Activated CD4-positive, alpha-beta memory T cell treated with anti-CD3 and anti-CD28 coated beads for 36 hours (primary cell): Measurements from ENCODE around the gene MRPL22. TPM values are rescaled to one million over a fixed set of nuclear protein-coding genes. Genes with fewer than 3 reads are reported as not detected.

ENCODE experiments used
- CTCF ChIA-PET: fragments of 350-600 bp; sonication (Branson Sonifier 250); formaldehyde crosslinking; loops from one replicate; lab custom pipeline; 2021; ENCODE audit warnings: antibody characterized with exemption, inconsistent platforms; lab: Charles Lee
- POLR2A ChIA-PET: fragments of 350-600 bp; sonication (Branson Sonifier 250); formaldehyde crosslinking; loops from one replicate; lab custom pipeline; 2021; ENCODE audit warnings: antibody characterized with exemption; lab: Charles Lee
- DNase-seq: peaks from one replicate; pipeline ENCODE4 v3.0.0-alpha.2; 2020
- H3K27ac Mint-ChIP-seq: one replicate; pipeline ENCODE4 v1.8.0; 2021; ENCODE audit warnings: mixed read lengths
- H3K27me3 Mint-ChIP-seq: one replicate; pipeline ENCODE4 v1.8.0; 2021; ENCODE audit warnings: mixed read lengths
- H3K36me3 Mint-ChIP-seq: one replicate; pipeline ENCODE4 v1.8.0; 2021; ENCODE audit warnings: mixed read lengths
- H3K4me1 Mint-ChIP-seq: one replicate; pipeline ENCODE4 v1.8.0; 2021; ENCODE audit warnings: low read depth, mixed read lengths
- H3K4me3 Mint-ChIP-seq: one replicate; pipeline ENCODE4 v1.8.0; 2021; ENCODE audit warnings: mild to moderate bottlenecking, mixed read lengths
- H3K9me3 Mint-ChIP-seq: one replicate; pipeline ENCODE4 v1.8.0; 2021; ENCODE audit warnings: mixed read lengths
- intact Hi-C: fragments of 100-400 bp; cut with micrococcal nuclease; formaldehyde crosslinking; loops from one replicate; pipeline ENCODE4 v1.15.1; 2023
- total RNA-seq, 2 experiments: library from RNA; stranded (reverse); gene quantifications; one replicate each; pipeline ENCODE4 v1.2.3, GENCODE V29; 2021

Gene MRPL22
- total RNA-seq, 2 experiments from 2014 or later, result 80.8 to 82.2 TPM

GRCh38 chr5:154945695-154946301, 4.9 kb downstream of the MRPL22 start:
- Mint-ChIP-seq H3K36me3 (peaks cover 14% of the 10 kb centered on the region), H3K27me3 (no peaks in the 10 kb centered on the region), H3K4me1 (peaks cover 39% of the 10 kb centered on the region), H3K9me3 (no peaks in the 10 kb centered on the region), H3K4me3 (no peak overlapping the region), H3K27ac (no peak overlapping the region)
- no peak for DNase-seq
- intact Hi-C loops, result loop anchor here (1.0 to 10.0 kb wide), 2 partner anchors 59 to 199 kb away; no protein-coding TSS in a partner anchor
- ChIA-PET CTCF (interaction anchor here (0.9 to 2.3 kb wide), 7 partner anchors 8 to 59 kb away, joined by 3 to 6 read pairs (median 4); no protein-coding TSS in a partner anchor), POLR2A (no interaction called here)

- ChIA-PET CTCF (no interaction called here), POLR2A (no interaction called here)
- H3K4me1 Mint-ChIP-seq, result peaks cover 29% of the 10 kb centered on the region
- no peaks in the 10 kb centered on the region for H3K27me3 Mint-ChIP-seq
- H3K4me3 Mint-ChIP-seq, result no peak overlapping the region
- no peaks in the 10 kb centered on the region for H3K9me3 Mint-ChIP-seq
- intact Hi-C loops, result loop anchor here (10.0 kb wide), 1 partner anchor 197 kb away; no protein-coding TSS in a partner anchor
- H3K36me3 Mint-ChIP-seq, result peaks cover 11% of the 10 kb centered on the region
- H3K27ac Mint-ChIP-seq, result no peak overlapping the region
- no peak for DNase-seq
Measured at GRCh38 chr5:154947778-154948177, 6.9 kb downstream of the MRPL22 start.

- CTCF ChIA-PET, result no interaction called here
- no peak overlapping the region for H3K4me3 Mint-ChIP-seq
- intact Hi-C loops, result loop anchor here (10.0 kb wide), 1 partner anchor 196 kb away; no protein-coding TSS in a partner anchor
Measured at GRCh38 chr5:154948313-154948712, 7.4 kb downstream of the MRPL22 start.

GRCh38 chr5:154949781-154950180, 8.9 kb downstream of the MRPL22 start:
- peaks cover 25% of the 10 kb centered on the region for H3K4me1 Mint-ChIP-seq
- CTCF ChIA-PET, result no interaction called here

More at GRCh38 chr5:154948313-154948712, 7.4 kb downstream of the MRPL22 start:
- H3K4me1 Mint-ChIP-seq, result peaks cover 25% of the 10 kb centered on the region
- DNase-seq, result no peak
- H3K27ac Mint-ChIP-seq, result no peak overlapping the region
- H3K9me3 Mint-ChIP-seq, result no peaks in the 10 kb centered on the region
- no peaks in the 10 kb centered on the region for H3K27me3 Mint-ChIP-seq
- peaks cover 9% of the 10 kb centered on the region for H3K36me3 Mint-ChIP-seq
- POLR2A ChIA-PET, result no interaction called here

GRCh38 chr5:154956712-154957111, 15.8 kb downstream of the MRPL22 start:
- Mint-ChIP-seq H3K4me1 (peaks cover 4% of the 10 kb centered on the region), H3K9me3 (no peaks in the 10 kb centered on the region), H3K27me3 (no peaks in the 10 kb centered on the region), H3K36me3 (peaks cover 15% of the 10 kb centered on the region), H3K4me3 (no peak overlapping the region), H3K27ac (no peak overlapping the region)
- ChIA-PET POLR2A (no interaction called here), CTCF (no interaction called here)
- intact Hi-C loops, result no loop called here
- no peak for DNase-seq

More at GRCh38 chr5:154949781-154950180, 8.9 kb downstream of the MRPL22 start:
- DNase-seq, result no peak
- no peak overlapping the region for H3K27ac Mint-ChIP-seq
- H3K9me3 Mint-ChIP-seq, result no peaks in the 10 kb centered on the region
- POLR2A ChIA-PET, result no interaction called here
- intact Hi-C loops, result loop anchor here (10.0 kb wide), 1 partner anchor 195 kb away; no protein-coding TSS in a partner anchor
- H3K27me3 Mint-ChIP-seq, result no peaks in the 10 kb centered on the region
- peaks cover 9% of the 10 kb centered on the region for H3K36me3 Mint-ChIP-seq
- H3K4me3 Mint-ChIP-seq, result no peak overlapping the region

- intact Hi-C loops, result no loop called here
Measured at GRCh38 chr5:154962494-154962893, 21.6 kb downstream of the MRPL22 start.

GRCh38 chr5:154966081-154966841, 25.4 kb downstream of the MRPL22 start:
- POLR2A ChIA-PET, result no interaction called here

More at GRCh38 chr5:154962494-154962893, 21.6 kb downstream of the MRPL22 start:
- Mint-ChIP-seq H3K4me3 (no peak overlapping the region), H3K27ac (no peak overlapping the region), H3K27me3 (no peaks in the 10 kb centered on the region), H3K4me1 (no peaks in the 10 kb centered on the region), H3K9me3 (no peaks in the 10 kb centered on the region), H3K36me3 (peaks cover 14% of the 10 kb centered on the region)
- no peak for DNase-seq
- ChIA-PET CTCF (no interaction called here), POLR2A (no interaction called here)

GRCh38 chr5:154966874-154967273, 26.0 kb downstream of the MRPL22 start:
- H3K9me3 Mint-ChIP-seq, result no peaks in the 10 kb centered on the region
- H3K36me3 Mint-ChIP-seq, result peaks cover 22% of the 10 kb centered on the region
- H3K27ac Mint-ChIP-seq, result no peak overlapping the region
- H3K4me3 Mint-ChIP-seq, result no peak overlapping the region
- H3K27me3 Mint-ChIP-seq, result no peaks in the 10 kb centered on the region
- POLR2A ChIA-PET, result no interaction called here
- no peak for DNase-seq
- H3K4me1 Mint-ChIP-seq, result no peaks in the 10 kb centered on the region
- CTCF ChIA-PET, result interaction anchor here (1.7 kb wide), 1 partner anchor 21 kb away, joined by 6 read pairs; no protein-coding TSS in a partner anchor
- intact Hi-C loops, result no loop called here

More at GRCh38 chr5:154966081-154966841, 25.4 kb downstream of the MRPL22 start:
- Mint-ChIP-seq H3K4me1 (no peaks in the 10 kb centered on the region), H3K9me3 (no peaks in the 10 kb centered on the region), H3K36me3 (peaks cover 20% of the 10 kb centered on the region), H3K27me3 (no peaks in the 10 kb centered on the region), H3K27ac (no peak overlapping the region), H3K4me3 (no peak overlapping the region)
- DNase-seq, result no peak
- intact Hi-C loops, result no loop called here
- CTCF ChIA-PET, result interaction anchor here (1.7 kb wide), 1 partner anchor 20 kb away, joined by 6 read pairs; no protein-coding TSS in a partner anchor

GRCh38 chr5:154967421-154968024, 26.6 kb downstream of the MRPL22 start:
- Mint-ChIP-seq H3K9me3 (no peaks in the 10 kb centered on the region), H3K27ac (no peak overlapping the region), H3K4me3 (no peak overlapping the region), H3K4me1 (no peaks in the 10 kb centered on the region), H3K27me3 (no peaks in the 10 kb centered on the region), H3K36me3 (peaks cover 22% of the 10 kb centered on the region)
- intact Hi-C loops, result no loop called here
- ChIA-PET POLR2A (no interaction called here), CTCF (interaction anchor here (0.7 to 1.5 kb wide), 6 partner anchors 8 to 61 kb away, joined by 3 to 5 read pairs (median 3); no protein-coding TSS in a partner anchor)
- DNase-seq, result no peak

GRCh38 chr5:154968953-154969352, 28.1 kb downstream of the MRPL22 start:
- Mint-ChIP-seq H3K4me1 (no peaks in the 10 kb centered on the region), H3K36me3 (peaks cover 22% of the 10 kb centered on the region), H3K27me3 (no peaks in the 10 kb centered on the region), H3K27ac (no peak overlapping the region), H3K4me3 (no peak overlapping the region), H3K9me3 (no peaks in the 10 kb centered on the region)
- POLR2A ChIA-PET, result no interaction called here
- no peak for DNase-seq
- CTCF ChIA-PET, result interaction anchor here (1.2 to 1.5 kb wide), 3 partner anchors 9 to 35 kb away, joined by 3 to 5 read pairs (median 3); no protein-coding TSS in a partner anchor
- intact Hi-C loops, result no loop called here

GRCh38 chr5:154970759-154971158, 29.9 kb downstream of the MRPL22 start:
- ChIA-PET POLR2A (no interaction called here), CTCF (no interaction called here)
- Mint-ChIP-seq H3K9me3 (peaks cover 3% of the 10 kb centered on the region), H3K4me1 (no peaks in the 10 kb centered on the region), H3K4me3 (no peak overlapping the region), H3K27me3 (no peaks in the 10 kb centered on the region), H3K36me3 (peaks cover 23% of the 10 kb centered on the region), H3K27ac (no peak overlapping the region)
- intact Hi-C loops, result no loop called here
- DNase-seq, result no peak

GRCh38 chr5:154971501-154971900, 30.6 kb downstream of the MRPL22 start:
- POLR2A ChIA-PET, result no interaction called here
- CTCF ChIA-PET, result interaction anchor here (1.2 kb wide), 1 partner anchor 25 kb away, joined by 4 read pairs; no protein-coding TSS in a partner anchor
- intact Hi-C loops, result no loop called here

More at GRCh38 chr5:154971501-154971900, 30.6 kb downstream of the MRPL22 start:
- Mint-ChIP-seq H3K27me3 (no peaks in the 10 kb centered on the region), H3K4me3 (no peak overlapping the region), H3K4me1 (no peaks in the 10 kb centered on the region), H3K36me3 (peaks cover 20% of the 10 kb centered on the region), H3K9me3 (peaks cover 8% of the 10 kb centered on the region), H3K27ac (no peak overlapping the region)
- no peak for DNase-seq
